HG03045 (cell line): ENCODE results near the gene CFAP68.

Experiments
- ATAC-seq: cut with Tn5 transposase; IDR thresholded peaks from one replicate; pipeline ENCODE4 v1.9.1; 2021; ENCODE audit warnings: mild to moderate bottlenecking, moderate library complexity; ENCODE audit not compliant: unreplicated experiment

The CFAP68 gene, protein sequence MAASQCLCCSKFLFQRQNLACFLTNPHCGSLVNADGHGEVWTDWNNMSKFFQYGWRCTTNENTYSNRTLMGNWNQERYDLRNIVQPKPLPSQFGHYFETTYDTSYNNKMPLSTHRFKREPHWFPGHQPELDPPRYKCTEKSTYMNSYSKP

DNA sequence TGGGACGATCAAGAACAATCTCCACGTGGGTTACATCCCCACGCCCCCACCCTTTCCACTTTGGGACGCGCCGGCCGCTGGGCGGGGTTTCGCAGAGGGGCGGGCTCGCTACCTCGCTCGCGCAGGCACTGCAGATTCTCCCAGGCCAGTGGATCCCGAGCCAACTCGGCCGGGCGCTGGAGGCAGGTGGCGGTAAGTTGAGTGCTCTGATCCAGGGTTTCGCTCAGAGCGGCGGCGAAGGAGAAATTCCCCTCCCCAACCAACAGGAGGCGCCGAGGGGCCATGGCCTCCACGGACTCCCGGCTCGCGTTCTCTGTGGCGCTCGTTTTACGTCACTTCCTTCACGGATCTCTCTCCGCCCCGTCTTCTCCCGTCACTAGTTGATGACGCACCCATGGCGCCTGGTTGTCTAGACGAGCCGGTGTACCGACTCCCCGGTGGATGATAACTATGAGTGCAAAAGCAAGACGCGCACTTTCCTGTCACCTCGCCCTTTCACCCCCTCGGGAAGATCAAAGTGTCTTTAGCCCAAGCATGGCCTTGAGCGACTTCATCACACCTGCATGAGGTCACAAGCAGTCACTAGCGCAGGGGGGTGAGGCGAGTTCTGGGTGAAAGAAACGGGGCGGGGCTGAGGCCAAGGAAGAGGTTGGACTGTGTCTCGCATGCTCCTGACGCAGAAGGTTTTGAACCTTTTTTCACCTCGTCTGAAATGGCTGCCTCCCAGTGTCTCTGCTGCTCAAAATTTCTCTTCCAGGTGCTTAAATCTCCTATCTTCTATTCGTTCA is at the start of gene CFAP68, which contains the start of gene FDXACB1:
Gene CFAP68 (plus strand): TSS at position 693 of the 788 bp plus-strand sequence. CDS start 20 bp downstream, at position 713.
Gene FDXACB1 (minus strand): TSS at position 317 of the 788 bp plus-strand sequence. CDS start 33 bp downstream, at position 284.
- peak; percentile 94 for ATAC-seq

DNA sequence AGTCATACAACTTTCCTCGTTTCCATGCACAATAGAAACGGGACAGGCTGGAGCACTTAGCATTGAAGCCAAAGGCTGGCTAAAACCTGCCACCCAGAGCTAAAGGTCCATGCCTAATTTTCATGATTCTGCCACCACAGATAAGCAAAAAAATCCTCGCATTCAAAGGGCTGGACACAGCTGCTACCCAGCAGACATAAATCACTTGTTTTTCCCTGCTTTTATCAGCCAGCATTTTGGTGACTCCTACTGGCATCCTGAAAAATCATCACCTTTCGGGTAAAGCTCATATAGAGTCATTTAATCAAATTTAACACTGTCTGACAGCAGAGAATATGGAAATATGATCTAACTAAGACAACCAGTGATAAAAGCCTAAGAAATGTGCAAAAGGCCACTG is 45.8 kb upstream of the CFAP68 start:
- ATAC-seq, result no peak

DNA sequence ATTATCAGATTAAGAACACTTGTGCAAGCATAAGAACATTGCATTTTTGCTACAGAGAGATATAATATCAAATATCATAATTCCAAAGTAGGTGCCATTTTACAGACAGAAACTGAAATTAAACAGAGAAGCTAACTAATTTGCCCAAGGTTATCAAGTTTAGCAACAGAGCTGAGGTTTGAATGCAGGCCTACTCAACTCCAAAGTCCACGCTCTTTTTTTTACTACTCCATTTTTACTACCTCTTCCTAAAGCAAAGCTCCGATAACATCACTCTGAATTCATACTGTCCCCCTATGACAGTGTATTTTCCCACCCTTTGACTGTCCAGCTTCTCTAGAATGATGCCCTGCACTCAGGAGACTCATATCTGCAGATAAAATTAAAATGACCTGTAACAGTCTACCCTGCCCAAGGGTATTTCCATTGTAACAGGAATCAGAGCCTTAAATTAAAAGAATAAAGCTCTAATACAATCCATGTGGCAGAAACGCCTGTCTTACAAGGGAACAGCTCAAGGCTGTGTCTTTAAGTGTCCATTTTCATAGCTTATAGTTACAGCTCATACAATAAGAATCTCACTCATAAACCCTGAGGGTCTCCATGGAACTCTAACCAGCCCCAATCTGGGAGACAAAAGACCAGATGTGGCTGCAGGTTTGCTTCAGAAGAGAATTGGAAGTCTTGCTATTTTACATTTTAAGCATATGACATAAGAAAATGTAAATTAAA is 44.7 kb upstream of the CFAP68 start:
- ATAC-seq, result no peak

DNA sequence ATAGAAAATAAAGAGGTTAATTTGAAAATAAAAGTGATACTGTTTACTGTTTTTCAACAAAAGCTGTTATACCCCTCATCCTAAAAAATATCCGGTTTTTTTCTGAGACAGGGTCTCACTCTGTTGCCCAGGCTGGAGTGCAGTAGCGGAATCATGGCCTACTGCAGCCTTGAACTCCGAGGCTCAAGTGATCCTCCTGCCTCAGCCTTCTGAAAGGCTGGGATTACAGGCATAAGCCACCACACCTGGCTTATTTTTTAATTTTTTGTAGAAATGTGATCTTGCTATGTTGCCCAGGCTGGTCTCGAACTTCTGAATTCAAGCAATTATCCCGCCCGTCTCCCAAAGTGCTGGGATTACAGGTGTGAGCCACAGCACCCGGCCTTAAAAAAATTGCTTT is 43.7 kb upstream of the CFAP68 start:
- no peak for ATAC-seq

DNA sequence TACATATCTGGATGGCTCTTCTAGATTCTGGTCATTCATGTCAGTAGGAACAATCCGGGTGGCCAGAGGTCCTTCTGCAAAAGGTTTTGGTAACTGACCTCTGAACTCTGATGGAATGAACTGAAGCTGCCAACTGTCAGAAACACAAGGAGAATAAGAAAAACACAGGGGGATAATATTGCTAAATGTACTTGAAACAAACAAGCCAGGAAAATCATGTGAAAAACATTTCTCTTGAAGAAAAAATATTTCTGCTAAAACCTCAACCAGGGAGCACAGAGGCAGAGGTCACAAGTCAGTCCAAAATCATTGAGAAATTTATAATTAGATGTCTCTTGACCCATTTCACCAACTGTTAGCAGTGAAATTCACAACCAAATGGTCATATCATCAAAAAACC is 43.2 kb upstream of the CFAP68 start:
- ATAC-seq, result no peak

DNA sequence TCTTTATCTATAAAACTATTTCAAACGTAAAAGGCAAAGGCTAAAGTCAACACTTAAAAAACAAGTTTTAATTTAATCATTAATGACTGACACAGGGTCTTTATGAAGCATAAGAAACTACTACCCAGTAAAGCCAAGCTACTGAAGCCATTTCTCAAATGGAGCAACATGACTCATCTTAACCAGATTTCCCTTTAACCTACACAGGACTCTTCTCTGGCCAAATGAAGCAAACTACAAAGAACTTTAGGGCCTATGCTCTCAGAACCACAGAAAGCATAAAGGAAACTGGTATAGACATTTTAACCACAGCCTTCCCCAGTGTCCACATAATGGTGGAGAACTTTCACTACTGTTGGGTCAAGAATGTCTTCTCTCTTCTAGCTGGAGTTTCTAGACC is 42.6 kb upstream of the CFAP68 start:
- ATAC-seq, result no peak

DNA sequence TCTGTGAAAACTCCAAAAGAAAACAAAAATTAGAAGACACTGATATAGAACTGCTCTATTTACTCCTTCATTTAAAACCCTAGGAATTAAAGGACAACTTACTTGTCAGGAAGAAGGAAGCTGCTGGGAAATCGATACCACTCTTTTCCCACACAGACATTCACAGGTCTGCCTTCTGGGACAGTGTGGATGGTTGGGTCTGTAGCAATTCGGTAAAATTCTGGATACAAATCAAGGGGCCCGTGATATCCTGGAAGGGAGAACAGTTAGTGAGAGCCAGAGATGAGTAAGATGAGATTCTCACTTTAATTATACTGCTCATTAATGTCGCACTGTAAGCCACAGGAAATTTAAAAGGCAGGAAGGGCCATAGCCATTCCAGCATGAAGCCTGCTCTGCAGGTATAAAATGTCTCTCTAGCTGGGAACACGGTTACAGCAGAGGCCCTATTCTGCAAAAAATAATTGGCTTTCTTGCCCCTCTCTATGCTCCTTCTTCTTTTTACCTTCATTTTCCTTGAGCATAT is 41.9 kb upstream of the CFAP68 start:
- no peak for ATAC-seq

DNA sequence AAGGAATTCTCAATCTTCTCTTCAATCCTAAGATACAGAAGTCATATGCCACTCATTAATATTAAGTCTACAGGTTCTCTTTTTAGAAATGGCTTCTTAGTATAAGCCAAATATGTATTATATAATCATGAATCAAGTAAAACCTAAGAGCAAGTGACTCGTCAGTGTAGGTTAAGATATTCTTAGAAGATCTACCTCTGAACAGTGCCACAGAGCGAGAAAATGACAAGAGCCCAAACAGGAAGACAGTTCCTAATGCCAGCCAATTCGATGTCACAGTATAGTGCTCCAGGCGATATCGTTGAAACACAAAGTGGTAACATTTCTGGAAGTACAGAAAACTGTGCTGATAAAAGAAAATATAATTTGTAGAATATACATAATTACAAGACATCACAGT is 41.3 kb upstream of the CFAP68 start:
- ATAC-seq, result no peak

DNA sequence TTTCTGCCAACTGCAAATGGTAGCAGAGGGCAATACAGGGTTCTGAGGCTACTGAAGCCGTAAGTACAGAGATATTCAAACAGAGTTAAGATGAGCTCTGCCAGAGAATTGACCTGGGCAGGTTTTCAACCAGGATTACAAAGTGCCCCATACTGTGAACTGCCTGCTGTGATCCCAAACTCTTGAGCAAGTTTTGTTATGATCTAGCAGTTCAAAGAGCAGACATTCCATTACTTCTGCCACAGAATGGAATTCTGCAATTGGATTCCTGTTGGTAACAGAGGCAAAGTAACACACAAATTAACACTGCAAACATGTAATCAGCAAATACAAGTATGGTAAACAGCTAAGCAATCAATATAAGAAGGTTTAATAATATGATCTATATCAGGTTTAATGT is 39.2 kb upstream of the CFAP68 start:
- ATAC-seq, result no peak

DNA sequence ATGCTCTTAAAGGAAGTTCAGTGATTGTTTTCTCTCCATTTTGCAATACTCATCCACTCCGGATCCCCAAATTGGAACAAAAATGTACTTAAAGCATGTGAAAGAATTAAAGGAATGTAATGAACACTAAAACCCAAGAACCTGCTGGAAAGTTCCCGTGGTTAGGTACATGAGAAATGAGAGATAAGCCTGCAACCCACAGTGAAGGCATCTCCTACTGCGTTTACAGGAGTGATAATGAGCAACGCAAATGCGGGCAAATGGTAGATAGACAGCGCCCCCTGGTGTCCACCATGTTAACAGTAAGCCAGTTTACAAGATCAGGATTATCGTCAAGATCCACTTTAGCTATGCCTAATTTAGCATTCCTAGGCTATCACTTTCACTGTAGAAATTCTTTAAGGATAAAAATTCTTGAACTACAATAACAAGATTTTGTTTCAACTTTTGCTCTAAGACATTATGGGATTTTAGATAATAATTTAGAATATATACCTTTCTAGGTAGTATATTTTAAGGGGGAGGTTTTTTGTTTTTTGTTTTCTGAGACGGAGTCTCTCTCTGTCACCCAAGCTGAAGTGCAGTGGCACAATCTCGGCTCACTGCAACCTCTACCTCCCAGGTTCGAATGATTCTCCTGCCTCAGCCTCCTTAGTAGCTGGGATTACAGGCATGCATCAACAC is 37.8 kb upstream of the CFAP68 start:
- ATAC-seq, result peak; percentile 64

DNA sequence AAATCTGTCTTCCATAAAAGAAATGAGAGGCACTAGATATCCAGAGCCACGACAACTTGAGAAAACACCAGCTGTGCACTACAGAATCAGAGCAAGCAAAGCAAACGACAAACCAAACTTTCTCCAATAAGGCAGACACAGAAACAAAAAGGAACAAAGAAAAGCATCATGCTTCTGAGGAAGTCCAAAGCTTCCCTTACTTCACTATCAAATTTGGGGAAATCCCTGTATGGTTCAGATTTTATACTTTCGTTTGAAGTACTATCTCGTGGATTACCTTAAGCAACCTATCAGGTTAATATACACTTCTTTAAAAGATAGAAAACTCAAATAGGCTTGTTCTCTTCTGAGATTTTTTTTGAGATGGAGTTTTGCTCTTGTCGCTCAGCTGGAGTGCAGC is 35.7 kb upstream of the CFAP68 start:
- ATAC-seq, result no peak

DNA sequence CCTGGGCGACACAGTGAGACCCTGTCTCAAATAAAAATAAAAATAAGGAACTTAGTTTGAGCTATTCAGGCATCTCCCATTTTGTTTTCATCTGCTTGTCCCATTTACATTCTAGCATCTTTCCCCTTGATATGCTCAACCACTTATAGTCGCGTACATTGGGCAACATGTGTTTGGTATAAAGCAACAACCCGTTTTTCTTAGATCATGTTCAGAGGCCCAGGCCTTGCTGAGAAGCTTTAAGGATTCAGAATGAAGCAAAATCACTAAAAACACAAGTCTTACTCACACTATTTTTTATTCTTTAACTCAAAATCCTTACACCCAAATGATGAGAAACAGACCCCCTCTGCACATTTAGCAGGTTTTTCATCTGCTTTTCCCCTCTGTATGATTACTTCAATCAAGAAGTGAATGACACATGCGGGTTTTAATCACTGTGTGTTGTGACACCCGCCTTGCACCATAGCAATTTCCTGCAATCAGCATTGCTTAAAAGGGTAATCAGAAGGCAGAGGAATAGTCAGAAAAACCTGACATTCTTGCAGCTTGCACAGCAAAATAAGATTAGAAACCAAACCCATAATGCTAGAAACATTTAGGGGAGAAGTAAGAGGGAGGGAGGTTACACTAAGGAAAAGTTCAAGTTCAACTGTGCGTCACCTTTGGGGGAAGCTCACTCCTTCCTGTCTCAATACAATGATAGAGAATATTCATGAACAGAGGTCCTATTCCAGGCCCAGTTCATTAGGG is 33.9 kb upstream of the CFAP68 start:
- no peak for ATAC-seq

DNA sequence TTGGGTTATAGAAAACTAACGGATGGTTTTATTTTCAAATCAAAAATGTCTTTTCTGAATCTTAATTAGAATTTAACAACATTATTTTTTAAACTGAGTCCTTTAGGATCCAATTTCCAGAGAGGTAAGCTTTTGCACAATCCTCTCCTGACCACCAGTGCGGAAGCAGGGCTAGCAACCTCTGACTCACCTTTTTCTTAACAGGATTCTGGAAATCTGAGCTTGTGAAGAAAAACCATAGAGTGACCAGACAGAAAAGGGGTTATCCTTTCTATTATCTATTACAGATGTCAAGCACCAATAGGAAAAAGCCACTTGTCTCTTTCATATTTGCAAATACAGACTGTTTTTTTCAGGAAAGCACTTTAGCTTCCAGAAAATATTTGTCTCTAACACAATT is 33.3 kb upstream of the CFAP68 start:
- no peak for ATAC-seq

DNA sequence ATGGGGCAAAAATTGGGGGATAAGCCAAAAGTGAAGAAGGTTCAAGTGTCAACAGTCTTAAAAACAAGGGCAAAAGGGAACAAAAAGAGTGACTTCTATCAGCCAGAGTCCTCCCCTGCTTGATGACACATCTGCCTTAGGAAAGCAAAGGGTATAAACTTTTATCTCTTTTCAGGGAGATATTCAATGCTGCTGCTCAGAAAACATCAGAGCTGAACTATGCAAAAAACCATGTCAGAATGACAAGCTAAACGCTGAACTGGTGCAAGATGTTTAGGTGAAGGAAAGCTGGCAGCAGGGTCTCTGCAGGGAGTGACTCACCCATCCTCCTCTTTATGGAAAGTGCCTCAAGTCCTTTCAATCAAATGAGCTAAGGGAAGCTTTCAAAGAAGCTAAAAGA is 32.7 kb upstream of the CFAP68 start:
- no peak for ATAC-seq

DNA sequence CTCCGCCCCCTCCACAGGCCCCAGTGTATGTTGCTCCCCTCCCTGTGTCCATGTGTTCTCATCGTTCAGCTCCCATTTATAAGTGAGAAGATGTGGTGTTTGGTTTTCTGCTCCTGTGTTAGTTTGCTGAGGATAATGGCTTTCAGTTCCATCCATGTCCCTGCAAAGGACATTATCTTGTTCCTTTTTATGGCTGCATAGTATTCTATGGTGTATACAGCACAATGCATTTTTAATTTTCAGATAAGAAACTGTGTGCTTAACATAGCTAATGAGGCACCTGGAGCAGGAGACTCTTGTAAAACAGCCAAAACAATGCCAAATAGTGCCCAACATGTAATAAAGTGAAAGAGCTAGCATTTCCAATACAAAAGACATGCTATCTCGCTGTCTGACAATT is 29.7 kb upstream of the CFAP68 start:
- ATAC-seq, result no peak

DNA sequence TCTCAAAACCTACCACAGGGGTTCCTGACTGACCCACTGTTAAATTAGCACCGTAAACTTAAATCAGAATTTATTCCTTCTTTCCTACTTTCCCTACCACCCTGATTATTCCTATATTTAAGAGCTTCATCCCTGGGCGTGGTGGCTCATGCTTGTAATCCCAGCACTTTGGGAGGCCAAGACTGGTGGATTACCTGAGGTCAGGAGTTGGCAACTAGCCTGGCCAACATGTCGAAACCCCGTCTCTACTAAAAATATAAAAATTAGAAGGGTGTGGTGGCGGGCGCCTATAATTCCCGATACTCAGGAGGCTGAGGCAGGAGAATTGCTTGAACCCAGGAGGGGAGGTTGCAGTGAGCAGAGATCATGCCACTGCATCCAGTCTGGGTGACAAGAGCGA is 28.3 kb upstream of the CFAP68 start:
- no peak for ATAC-seq

DNA sequence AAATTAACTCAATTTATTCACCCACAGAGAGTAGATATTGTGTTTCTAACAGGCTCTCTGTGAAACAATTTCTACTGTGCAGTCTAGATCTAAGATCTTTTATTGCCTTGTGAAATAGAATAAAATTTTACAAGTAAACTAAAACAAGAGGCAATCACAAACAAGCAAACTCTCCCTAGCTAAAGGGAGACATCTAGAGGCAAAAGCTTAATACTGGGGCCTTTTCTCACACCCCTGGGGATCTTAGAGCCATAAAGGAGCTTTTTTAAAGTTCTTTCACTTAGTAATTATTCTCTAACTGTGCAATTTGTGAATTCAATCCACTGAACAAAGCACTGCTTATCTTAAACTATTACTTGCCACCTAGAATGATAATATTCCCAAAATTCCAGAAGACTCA is 27.7 kb upstream of the CFAP68 start:
- no peak for ATAC-seq

DNA sequence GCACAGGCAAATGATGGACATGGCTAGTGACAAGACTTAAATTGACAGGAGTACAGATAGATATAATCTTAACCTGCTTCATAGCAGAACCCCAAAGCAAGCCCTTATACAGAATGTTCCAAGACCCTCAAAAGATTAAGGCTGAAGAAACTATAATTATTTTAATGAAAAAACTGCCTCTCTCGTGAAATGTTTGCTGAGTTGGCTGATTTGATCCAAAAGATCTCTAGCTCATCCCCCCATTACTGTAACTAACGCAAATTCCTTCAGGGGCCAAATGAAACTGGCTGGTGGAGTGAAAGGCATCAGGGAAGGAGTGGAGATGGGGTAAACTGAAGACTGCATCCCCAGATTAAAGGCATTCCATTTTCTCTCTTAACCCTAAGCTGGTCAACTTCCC is 27.2 kb upstream of the CFAP68 start:
- ATAC-seq, result no peak

DNA sequence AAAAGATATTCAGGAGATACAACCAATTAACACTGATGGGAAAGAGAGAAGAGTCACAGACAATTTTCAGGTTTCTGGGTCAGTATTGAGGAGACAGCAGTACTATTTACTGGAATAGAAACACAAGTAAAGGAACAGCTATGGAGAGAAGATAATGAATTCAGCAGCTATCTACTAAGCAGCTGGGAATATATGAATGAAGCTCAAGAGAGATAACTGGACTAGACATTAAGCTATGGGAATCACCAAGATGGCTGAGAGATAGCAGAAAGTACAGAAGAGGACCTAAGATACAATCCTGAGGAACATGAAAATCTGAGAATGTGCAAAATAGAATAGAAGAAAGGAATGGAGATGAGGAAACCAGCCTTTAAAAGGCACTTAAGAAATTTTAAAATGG is 23.8 kb upstream of the CFAP68 start:
- no peak for ATAC-seq

DNA sequence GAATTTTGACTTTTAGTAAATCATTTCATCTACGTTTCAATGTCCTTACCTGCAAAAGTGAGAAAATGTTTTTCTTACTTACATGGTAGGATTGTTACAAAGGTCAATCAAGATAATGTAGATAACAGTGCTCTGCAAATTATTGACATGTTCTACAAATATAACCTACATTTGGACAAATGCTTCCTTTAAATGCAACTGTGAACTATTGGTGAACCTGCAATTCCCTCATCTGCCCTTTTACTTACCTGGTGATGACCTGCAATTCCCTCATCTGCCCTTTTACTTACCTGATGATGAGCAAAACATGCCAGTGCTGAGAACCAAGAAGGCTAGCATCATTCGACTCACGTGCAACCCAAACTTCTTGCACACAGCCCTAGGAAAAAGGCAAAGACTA is 19.1 kb upstream of the CFAP68 start:
- ATAC-seq, result no peak
